HEK293T (cell line): Measurements from ENCODE around the gene TRANK1.
"Not testable (repeated sequence)": the region's sequence is repeated elsewhere in the genome, so short reads cannot be mapped to it uniquely, and the experiment has no call there.

Experiments used
- CTCF ChIA-PET: fragments of 350-600 bp; formaldehyde crosslinking; extraction: SDS; loops from one replicate; lab custom pipeline; 2021; ENCODE audit warnings: antibody characterized with exemption, inconsistent platforms; lab: Yijun Ruan, JAX
- POLR2A ChIA-PET: fragments of 350-600 bp; formaldehyde crosslinking; extraction: SDS; loops from one replicate; lab custom pipeline; 2020; ENCODE audit warnings: antibody characterized with exemption, inconsistent platforms; lab: Yijun Ruan, JAX
- DNase-seq: peaks from one replicate; pipeline ENCODE4 v3.0.0; 2012; ENCODE audit warnings: mixed read lengths; ENCODE audit errors: extremely low spot score
- ARNT ChIP-seq: fragments of 450-650 bp; IDR thresholded peaks from 2 replicates; pipeline ENCODE4 v1.6.1; 2017; ENCODE audit warnings: mild to moderate bottlenecking
- BHLHE40 ChIP-seq: fragments of 450-650 bp; IDR thresholded peaks from 2 replicates; pipeline ENCODE4 v1.6.1; 2016; ENCODE audit warnings: mild to moderate bottlenecking, moderate library complexity, borderline replicate concordance
- CTBP1 ChIP-seq: fragments of 450-650 bp; IDR thresholded peaks from 2 replicates; pipeline ENCODE4 v1.6.1; 2016; ENCODE audit warnings: borderline replicate concordance
- ELF4 ChIP-seq: fragments of 450-650 bp; IDR thresholded peaks from 2 replicates; pipeline ENCODE4 v1.6.1; 2017; ENCODE audit warnings: antibody characterized with exemption
- FOXA1 ChIP-seq: fragments of 450-650 bp; IDR thresholded peaks from 2 replicates; pipeline ENCODE4 v1.6.1; 2016; ENCODE audit warnings: mild to moderate bottlenecking
- FOXK2 ChIP-seq: fragments of 450-650 bp; IDR thresholded peaks from 2 replicates; pipeline ENCODE4 v1.6.1; 2016; ENCODE audit warnings: mild to moderate bottlenecking
- FOXM1 ChIP-seq: fragments of 450-650 bp; IDR thresholded peaks from 2 replicates; pipeline ENCODE4 v1.6.1; 2017; ENCODE audit warnings: mild to moderate bottlenecking, borderline replicate concordance
- HDGF ChIP-seq: fragments of 450-650 bp; IDR thresholded peaks from 2 replicates; pipeline ENCODE4 v1.6.1; 2017; ENCODE audit warnings: antibody characterized with exemption, borderline replicate concordance
- L3MBTL2 ChIP-seq: fragments of 450-650 bp; conservative IDR thresholded peaks from 2 replicates; pipeline ENCODE4 v1.6.1; 2016; ENCODE audit warnings: mild to moderate bottlenecking
- LEF1 ChIP-seq: fragments of 450-650 bp; IDR thresholded peaks from 2 replicates; pipeline ENCODE4 v1.6.1; 2017; ENCODE audit warnings: mild to moderate bottlenecking, borderline replicate concordance
- NFRKB ChIP-seq: fragments of 450-650 bp; IDR thresholded peaks from 2 replicates; pipeline ENCODE4 v1.6.1; 2016; ENCODE audit warnings: mild to moderate bottlenecking, moderate library complexity
- SP1 ChIP-seq: fragments of 450-650 bp; IDR thresholded peaks from 2 replicates; pipeline ENCODE4 v1.6.1; 2017
- SUZ12 ChIP-seq: fragments of 450-650 bp; IDR thresholded peaks from 2 replicates; pipeline ENCODE4 v1.6.1; 2016; ENCODE audit warnings: mild to moderate bottlenecking
- TARDBP ChIP-seq: fragments of 450-650 bp; IDR thresholded peaks from 2 replicates; pipeline ENCODE4 v1.6.1; 2016
- ZNF384 ChIP-seq: fragments of 450-650 bp; IDR thresholded peaks from 2 replicates; pipeline ENCODE4 v1.6.1; 2016
- TF ChIP-seq, protein P1 (sequence below): fragments of 450-650 bp; IDR thresholded peaks from 2 replicates; pipeline ENCODE4 v1.6.1; 2016

Gene TRANK1

DNA sequence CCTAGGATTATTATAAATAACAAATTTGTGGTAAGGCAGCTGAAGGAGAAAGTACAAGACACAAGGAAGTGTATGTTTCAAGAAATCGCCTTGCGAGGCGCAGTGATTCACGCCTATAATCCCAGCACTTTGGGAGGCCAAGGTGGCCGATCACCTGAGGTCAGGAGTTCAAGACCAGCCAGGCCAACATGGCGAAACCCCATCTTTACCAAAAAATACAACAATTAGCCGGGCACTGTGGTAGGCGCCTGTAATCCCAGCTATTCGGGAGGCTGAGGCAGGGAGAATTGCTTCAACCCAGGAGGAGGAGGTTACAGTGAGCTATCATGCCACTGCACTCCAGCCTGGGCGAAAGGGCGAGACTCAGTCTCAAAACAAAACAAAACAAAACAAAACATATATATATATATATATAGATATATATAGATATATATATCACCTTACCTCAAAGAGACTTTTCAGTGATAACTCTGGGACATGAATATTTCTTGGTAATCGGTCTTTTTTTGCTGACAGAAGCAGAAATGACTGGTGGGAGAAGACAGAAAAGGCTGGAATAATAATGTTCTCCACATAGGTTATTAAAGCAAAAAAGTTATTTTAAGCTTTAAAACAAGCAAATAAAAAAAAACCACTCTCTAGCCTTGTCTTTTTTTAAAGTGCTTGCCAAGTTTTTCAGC, 52.3 kb downstream of the TRANK1 start:
- no peak for DNase-seq
- TF ChIP-seq HDGF = no peak
- TF ChIP-seq NFRKB = no peak
- TF ChIP-seq FOXA1 = no peak
- TF ChIP-seq CTBP1 = no peak
- no peak for TF ChIP-seq BHLHE40
- no peak for TF ChIP-seq L3MBTL2
- no peak for TF ChIP-seq ARNT
- no peak for TF ChIP-seq LEF1
- no peak for TF ChIP-seq ZNF384
- TF ChIP-seq, protein P1, sequence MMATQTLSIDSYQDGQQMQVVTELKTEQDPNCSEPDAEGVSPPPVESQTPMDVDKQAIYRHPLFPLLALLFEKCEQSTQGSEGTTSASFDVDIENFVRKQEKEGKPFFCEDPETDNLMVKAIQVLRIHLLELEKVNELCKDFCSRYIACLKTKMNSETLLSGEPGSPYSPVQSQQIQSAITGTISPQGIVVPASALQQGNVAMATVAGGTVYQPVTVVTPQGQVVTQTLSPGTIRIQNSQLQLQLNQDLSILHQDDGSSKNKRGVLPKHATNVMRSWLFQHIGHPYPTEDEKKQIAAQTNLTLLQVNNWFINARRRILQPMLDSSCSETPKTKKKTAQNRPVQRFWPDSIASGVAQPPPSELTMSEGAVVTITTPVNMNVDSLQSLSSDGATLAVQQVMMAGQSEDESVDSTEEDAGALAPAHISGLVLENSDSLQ = no peak
- no peak for TF ChIP-seq FOXK2
- no peak for TF ChIP-seq SUZ12
- CTCF ChIA-PET = no interaction called here
- POLR2A ChIA-PET = no interaction called here

DNA sequence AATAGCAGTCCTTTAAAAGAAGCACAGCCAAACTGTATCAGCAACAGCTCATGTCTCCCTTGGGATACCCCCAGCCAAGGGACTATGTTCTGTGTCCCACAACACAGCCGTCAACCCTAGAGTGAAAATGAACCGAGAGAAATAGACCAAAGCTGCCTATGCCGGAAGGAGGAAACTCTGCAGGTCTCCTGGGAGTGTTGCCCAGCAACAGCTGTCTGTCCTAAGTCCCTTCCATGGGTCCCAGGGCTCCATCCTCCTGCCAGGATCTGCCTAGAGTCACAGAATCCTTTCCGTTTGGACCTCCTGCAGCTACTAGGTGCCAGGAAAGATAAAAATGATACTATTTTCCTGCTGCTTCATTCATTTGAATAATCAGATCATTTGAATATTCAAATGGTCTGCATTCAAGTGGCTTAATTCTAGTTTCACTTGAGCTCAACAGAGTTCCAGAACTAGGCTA, 53.1 kb downstream of the TRANK1 start:
- no peak for TF ChIP-seq L3MBTL2
- TF ChIP-seq NFRKB = no peak
- ChIA-PET POLR2A (no interaction called here), CTCF (no interaction called here)
- no peak for DNase-seq

DNA sequence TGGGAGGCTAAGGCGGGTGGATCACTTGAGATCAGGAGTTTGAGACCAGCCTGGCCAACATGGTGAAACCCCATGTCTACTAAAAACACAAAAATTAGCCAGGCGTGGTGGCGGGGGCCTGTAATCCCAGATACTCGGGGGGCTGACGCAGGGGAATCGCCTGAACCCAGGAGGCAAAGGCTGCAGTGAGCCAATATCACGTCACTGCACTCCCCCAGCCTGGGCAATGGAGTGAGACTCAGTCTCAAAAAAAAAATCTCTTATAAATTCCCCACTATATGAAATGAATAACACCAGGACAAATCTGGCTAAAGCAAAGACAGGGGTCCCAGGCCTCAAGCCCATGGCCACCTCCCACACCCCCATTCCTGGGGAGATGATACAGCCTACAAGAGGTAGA, 53.8 kb downstream of the TRANK1 start:
- DNase-seq, POLR2A ChIA-PET, CTCF ChIA-PET: not testable (repeated sequence)

DNA sequence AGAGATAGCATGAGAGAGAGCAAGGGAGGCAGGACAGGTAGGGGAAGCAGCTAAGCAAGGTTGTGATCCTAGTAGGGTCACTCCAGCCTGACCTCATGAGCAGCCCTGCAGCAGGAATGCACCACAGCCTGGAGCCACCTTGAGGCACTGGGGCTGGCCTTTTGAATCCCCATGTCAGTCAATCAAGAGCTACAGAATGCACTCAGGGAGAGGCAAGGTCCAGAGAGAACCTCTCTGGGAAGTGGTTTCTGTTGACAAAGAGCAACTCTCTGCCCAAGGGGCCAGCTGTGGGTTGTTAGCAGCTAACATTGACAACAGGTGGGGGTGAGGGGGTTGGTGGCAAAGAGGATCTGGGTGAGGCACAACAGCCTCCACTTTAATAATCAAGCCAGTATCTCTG, 54.6 kb downstream of the TRANK1 start:
- DNase-seq = no peak
- ChIA-PET CTCF (no interaction called here), POLR2A (no interaction called here)
- TF ChIP-seq CTBP1 (no peak), SP1 (no peak), LEF1 (no peak), FOXA1 (no peak), HDGF (no peak), ELF4 (no peak)

DNA sequence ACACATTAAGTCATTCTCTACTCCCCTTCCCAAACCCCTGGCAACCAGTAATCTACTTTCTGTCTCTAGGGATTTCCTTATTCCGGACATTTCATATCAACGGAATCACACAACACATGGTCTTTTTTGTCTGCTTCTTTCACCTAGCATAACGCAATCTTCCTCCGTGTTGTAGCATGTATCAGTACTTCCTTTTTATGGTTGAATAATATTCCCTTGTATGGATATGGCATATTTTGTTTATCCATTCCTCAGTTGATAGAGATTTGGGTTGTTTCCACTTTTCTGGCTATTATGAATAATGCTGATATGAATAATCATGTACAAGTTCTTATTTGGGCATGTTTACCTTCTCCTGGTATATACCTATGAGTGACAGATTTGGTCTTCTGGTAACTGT, 63.1 kb downstream of the TRANK1 start:
- CTCF ChIA-PET = no interaction called here
- POLR2A ChIA-PET = no interaction called here
- TF ChIP-seq HDGF (no peak), ARNT (no peak), NFRKB (no peak), CTBP1 (no peak), L3MBTL2 (no peak), FOXM1 (no peak)
- TF ChIP-seq, protein P1 = no peak
- DNase-seq = no peak

DNA sequence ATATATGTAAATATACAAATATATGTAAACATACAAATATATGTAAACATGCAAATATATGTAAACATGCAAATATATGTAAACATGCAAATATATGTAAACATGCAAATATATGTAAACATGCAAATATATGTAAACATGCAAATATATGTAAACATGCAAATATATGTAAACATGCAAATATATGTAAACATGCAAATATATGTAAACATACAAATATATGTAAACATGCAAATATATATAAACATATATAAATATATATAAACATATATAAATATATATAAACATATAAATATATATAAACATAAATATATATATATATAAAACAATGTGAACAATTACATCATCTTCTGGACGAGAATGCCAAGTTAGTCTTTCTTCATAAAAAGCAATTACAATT, 65.0 kb downstream of the TRANK1 start:
- CTCF ChIA-PET, POLR2A ChIA-PET: not testable (repeated sequence)

GRCh38 chr3:36877930-36878685, 66.7 kb downstream of the TRANK1 start:
- CTCF ChIA-PET = no interaction called here
- TF ChIP-seq CTBP1 (no peak), FOXK2 (no peak), NFRKB (no peak), ZNF384 (no peak), BHLHE40 (no peak), FOXM1 (no peak), LEF1 (no peak), ARNT (no peak)
- POLR2A ChIA-PET = no interaction called here
- DNase-seq = no peak

More for the DNA sequence above, 65.0 kb downstream of the TRANK1 start:
- DNase-seq = not testable (repeated sequence)

- no peak for DNase-seq
- TF ChIP-seq TARDBP (no peak), ARNT (no peak), SP1 (no peak), FOXM1 (no peak), HDGF (no peak), FOXK2 (no peak), BHLHE40 (no peak), LEF1 (no peak)
- POLR2A ChIA-PET = no interaction called here
- CTCF ChIA-PET = no interaction called here
Measured at GRCh38 chr3:36876181-36876936, 68.5 kb downstream of the TRANK1 start.
